LNCaP clone FGC (cell line): ENCODE data around the gene USP25.
"Not testable (repeated sequence)": the region's sequence is repeated elsewhere in the genome, so short reads cannot be mapped to it uniquely, and the experiment has no call there.

Source experiments
- DNase-seq: peaks from one replicate; pipeline ENCODE4 v3.0.0-alpha.2; 2011; ENCODE audit warnings: low read depth
- H3K4me3 ChIP-seq: 2 replicates; pipeline ENCODE4 v1.5.1; 2011; ENCODE audit warnings: mild to moderate bottlenecking, low read depth, low read length, control low read depth
- TF ChIP-seq, protein P1 (sequence below): IDR thresholded peaks from 2 replicates; pipeline ENCODE4 v1.5.1; 2012; ENCODE audit warnings: mild to moderate bottlenecking; ENCODE audit not compliant: control insufficient read depth, insufficient read depth; ENCODE audit errors: extremely low read depth

Gene USP25

DNA sequence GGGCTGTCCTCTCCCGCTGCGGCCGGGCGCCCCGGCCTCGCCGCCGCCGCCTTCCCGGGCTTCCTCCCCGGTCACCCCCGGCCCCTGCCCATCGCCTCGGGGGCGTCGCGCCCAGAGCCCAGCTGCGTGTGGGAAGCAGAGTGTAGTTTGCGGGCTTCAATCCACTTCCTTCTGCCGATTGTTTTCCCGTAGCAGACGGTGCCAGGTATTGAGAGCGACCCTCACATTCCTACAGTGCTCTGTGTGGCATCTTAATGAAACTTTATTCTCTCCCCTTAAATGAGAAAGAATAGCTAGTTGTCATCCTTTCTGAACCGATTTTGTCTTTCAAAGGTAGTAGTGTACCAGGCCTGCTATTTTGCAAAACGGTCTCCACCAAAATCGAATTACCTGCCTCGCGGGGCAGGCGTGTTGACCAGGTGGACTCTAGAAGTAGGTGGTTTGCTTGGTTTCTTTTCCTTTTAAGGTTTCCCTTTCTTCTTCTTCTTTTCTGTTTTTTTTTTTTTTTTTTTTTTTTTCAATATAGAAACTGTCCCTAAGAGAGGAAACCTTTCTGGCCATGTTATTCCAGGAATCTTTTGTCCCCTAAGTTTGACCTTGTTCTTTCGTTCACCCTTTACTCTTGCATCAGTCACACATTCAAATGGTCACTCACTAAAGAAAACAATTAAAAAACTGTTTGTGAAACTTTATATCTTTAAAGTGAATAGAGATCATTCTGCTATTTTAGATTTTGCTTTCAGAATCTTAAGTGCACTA lies 881 bp downstream of the USP25 start:
- no peak for DNase-seq
- TF ChIP-seq, protein P1, sequence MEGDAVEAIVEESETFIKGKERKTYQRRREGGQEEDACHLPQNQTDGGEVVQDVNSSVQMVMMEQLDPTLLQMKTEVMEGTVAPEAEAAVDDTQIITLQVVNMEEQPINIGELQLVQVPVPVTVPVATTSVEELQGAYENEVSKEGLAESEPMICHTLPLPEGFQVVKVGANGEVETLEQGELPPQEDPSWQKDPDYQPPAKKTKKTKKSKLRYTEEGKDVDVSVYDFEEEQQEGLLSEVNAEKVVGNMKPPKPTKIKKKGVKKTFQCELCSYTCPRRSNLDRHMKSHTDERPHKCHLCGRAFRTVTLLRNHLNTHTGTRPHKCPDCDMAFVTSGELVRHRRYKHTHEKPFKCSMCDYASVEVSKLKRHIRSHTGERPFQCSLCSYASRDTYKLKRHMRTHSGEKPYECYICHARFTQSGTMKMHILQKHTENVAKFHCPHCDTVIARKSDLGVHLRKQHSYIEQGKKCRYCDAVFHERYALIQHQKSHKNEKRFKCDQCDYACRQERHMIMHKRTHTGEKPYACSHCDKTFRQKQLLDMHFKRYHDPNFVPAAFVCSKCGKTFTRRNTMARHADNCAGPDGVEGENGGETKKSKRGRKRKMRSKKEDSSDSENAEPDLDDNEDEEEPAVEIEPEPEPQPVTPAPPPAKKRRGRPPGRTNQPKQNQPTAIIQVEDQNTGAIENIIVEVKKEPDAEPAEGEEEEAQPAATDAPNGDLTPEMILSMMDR = no peak
- H3K4me3 ChIP-seq = peak overlapping the region; percentile 65

DNA sequence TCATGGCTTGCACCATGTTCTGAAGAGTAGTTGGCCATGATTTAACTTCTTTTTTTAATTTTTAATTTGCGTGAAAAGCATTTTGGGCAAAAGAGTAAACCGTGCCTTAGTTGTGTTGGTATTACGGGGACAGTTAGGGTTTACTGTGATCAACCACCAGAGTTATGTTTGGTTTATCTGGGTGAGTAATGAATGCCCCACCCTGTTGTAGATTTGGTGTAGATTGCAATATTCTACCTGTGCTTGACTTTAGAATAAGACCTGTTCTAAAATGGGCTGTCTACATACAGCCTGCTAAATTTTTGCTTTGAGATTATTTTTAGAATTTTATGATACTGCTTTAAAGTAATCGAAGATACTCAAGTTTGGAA lies 1.4 kb downstream of the USP25 start:
- H3K4me3 ChIP-seq = peak overlapping the region; percentile 65
- TF ChIP-seq, protein P1 = no peak
- no peak for DNase-seq

DNA sequence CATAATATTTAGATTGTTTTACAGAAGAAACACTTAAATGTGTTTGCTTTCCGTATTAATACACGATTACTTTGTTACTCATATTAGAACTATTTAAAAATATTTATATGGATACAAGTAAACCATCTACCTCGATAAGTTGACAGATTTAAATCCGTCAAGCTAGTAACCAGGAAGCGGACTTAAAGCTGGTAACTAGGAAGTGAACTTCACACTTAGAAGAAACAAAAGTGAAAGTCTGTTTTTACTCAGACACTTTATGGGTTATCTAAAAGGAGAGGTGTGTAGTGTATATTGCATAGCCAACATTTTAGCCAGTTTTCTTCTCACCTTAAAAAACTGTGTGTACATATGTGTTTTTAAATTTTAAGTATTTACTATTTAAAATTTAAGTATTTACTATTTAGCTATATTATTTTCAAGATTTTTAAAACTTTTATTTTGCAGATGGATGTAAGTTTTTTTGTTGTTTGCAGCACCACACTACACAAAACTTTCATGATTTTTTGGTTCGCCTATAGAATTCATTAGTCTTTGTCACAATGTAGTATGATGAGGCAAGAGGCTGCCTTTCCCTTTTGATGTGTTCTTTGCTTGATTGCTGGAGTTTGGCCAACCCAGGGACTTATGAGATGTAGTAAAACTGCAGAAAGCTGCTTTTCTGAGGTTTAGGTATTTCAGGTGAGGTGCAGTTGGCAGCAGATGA lies 2.7 kb downstream of the USP25 start:
- no peak for DNase-seq
- H3K4me3 ChIP-seq = peak overlapping the region; percentile 65
- TF ChIP-seq, protein P1 = no peak

DNA sequence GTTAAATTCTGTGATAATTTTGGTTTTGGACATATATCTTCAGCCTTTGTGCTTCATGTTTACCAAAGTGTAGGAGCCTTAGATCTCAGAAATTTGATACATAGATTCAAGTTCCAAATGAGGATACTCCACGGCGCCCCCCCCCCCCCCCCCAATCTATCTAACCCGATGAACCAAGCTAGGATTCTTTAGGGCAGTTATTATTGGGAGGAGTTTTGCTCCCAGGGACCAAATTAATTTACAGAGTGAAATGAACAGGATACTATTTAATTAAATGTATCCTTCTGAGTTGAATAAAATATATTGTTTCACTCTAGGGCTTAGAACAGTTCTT lies 3.2 kb downstream of the USP25 start:
- TF ChIP-seq, protein P1 = no peak
- DNase-seq = no peak
- H3K4me3 ChIP-seq = peak overlapping the region; percentile 65

DNA sequence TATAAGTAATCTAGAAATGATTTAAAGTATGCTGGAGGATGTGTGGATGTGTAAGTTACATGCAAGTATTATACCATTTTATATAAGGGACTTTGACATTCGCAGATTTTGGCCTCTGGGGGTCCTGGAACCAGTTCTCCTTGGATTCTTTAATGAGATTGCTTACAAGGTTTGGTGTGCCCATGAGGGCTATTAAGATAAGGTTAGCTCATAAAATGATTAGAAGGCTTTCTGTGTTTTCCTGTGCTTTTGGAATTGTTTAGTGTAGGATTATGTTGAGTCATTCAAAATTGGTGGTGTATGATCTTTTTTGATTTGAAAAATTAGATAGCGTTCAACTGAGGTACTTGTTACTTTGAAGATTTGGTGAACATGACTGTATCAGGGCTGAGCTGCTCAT lies 5.6 kb downstream of the USP25 start:
- TF ChIP-seq, protein P1 = no peak

DNA sequence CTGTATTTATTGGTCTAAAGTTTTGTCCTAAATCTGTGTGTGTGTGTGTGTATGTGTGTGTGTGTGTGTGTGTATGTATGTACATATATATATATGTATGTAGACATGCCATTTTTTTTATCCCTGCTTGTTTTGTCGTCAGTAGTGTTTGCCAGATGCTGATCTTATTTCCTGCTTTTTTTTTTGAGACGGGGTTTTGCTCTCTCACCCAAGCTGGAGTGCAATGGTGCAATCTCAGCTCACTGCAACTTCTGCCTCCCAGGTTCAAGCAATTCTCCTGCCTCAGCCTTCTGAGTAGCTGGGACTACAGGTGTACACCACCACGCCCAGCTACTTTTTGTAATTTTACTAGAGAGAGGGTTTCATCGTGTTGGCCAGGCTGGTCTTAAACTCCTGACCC lies 6.1 kb downstream of the USP25 start:
- not testable (repeated sequence) for DNase-seq, H3K4me3 ChIP-seq

More for the DNA sequence above, 5.6 kb downstream of the USP25 start:
- H3K4me3 ChIP-seq = no peak overlapping the region
- no peak for DNase-seq

DNA sequence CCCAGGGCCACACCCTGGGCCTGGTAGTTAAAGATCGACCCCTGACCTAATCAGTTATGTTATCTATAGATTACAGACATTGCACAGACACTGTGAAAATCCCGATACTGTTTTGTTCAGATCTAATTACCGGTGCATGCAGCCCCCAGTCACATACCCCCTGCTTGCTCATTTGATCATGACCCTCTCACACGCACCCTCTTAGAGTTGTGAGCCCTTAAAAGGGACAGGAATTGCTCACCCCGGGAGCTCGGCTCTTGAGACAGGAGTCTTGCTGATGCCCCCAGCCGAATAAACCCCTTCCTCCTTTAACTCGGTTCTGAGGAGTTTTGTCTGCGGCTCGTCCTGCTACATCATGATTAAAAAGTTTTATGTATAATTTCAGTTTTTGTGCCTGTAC lies 9.0 kb downstream of the USP25 start:
- not testable (repeated sequence) for H3K4me3 ChIP-seq, DNase-seq

DNA sequence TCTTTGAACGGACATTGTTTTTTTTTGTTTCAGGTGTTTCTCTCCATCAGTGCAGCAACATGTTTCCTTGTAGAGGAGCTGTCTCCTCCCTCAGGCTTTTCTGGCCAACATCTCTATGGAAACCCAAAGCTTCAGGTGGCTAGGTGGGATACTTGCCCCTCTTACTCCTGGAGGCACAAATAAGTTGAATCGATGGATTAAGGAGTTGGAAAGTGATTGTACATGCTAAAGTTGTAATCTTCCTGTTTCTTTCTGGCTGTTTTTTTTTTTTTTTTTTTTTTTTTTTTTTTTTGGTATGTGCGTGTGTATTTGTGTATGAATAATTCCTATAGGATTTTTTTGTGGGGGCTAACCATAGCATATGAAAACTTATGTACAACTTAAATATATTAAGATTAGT lies 10.6 kb downstream of the USP25 start:
- DNase-seq = no peak
- TF ChIP-seq, protein P1 = no peak
- H3K4me3 ChIP-seq = no peak overlapping the region
